Tibial artery (tissue), 4 donors: ENCODE data around the gene KCNK1.

ENCODE experiments used
- DNase-seq, 2 donors: peaks; one replicate each; pipeline ENCODE4 v3.0.0-alpha.2; 2019
- H3K27ac ChIP-seq, 2 donors: fragments of 200-600 bp; sonication (generic) in 1 of 2; 1 replicate in 1 of 2; 2 replicates in 1 of 2; pipeline ENCODE4 v1.5.1; 2018 to 2019; ENCODE audit warnings: mild to moderate bottlenecking in 1 of 2
- H3K27me3 ChIP-seq, 2 donors: fragments of 200-600 bp; sonication (generic) in 1 of 2; one replicate each; pipeline versions ENCODE4 v1.5.1 to v1.6.0; 2016 to 2019
- H3K36me3 ChIP-seq, 3 donors: fragments of 200-600 bp; sonication (generic) in 2 of 3; one replicate each; pipeline ENCODE4 v1.5.1; 2016 to 2019; ENCODE audit warnings: mild to moderate bottlenecking in 2 of 3
- H3K4me1 ChIP-seq, 4 donors: fragments of 200-600 bp; sonication (generic) in 2 of 4; 1 replicate in 3 of 4; 2 replicates in 1 of 4; pipeline ENCODE4 v1.5.1; 2016 to 2019
- H3K4me3 ChIP-seq, 2 donors: fragments of 200-600 bp; sonication (generic) in 1 of 2; 1 replicate in 1 of 2; 2 replicates in 1 of 2; pipeline ENCODE4 v1.5.1; 2018 to 2019; ENCODE audit warnings: mild to moderate bottlenecking in 2 of 2
- H3K9me3 ChIP-seq, 3 donors: fragments of 200-600 bp; sonication (generic) in 1 of 3; one replicate each; pipeline ENCODE4 v1.5.1; 2016 to 2019
- intact Hi-C: fragments of 100-400 bp; cut with DNase I; formaldehyde crosslinking; loops from one replicate; pipeline ENCODE4 v1.15.0; 2023; ENCODE audit warnings: low total_unique reads
- TF ChIP-seq, protein P1 (sequence below), 2 experiments: fragments of 200-600 bp in 1 of 2; fragments of 450-650 bp in 1 of 2; IDR thresholded peaks; one replicate each; pipeline ENCODE4 v1.5.1; 2017 to 2019; ENCODE audit warnings: antibody characterized with exemption in 2 of 2, mild to moderate bottlenecking in 1 of 2, moderate library complexity in 1 of 2

Gene KCNK1

GRCh38 chr1:233651563-233652233, 37.8 kb downstream of the KCNK1 start:
- Histone ChIP-seq H3K27me3 (no peaks in the 10 kb centered on the region), H3K27ac (no peak overlapping the region), H3K36me3 (no peaks in the 10 kb centered on the region), H3K4me3 (no peak overlapping the region), H3K9me3 (no peaks in the 10 kb centered on the region), H3K4me1 (no peaks in the 10 kb centered on the region)
- DNase-seq: no peak
- intact Hi-C loops: no loop called here
- TF ChIP-seq, protein P1, sequence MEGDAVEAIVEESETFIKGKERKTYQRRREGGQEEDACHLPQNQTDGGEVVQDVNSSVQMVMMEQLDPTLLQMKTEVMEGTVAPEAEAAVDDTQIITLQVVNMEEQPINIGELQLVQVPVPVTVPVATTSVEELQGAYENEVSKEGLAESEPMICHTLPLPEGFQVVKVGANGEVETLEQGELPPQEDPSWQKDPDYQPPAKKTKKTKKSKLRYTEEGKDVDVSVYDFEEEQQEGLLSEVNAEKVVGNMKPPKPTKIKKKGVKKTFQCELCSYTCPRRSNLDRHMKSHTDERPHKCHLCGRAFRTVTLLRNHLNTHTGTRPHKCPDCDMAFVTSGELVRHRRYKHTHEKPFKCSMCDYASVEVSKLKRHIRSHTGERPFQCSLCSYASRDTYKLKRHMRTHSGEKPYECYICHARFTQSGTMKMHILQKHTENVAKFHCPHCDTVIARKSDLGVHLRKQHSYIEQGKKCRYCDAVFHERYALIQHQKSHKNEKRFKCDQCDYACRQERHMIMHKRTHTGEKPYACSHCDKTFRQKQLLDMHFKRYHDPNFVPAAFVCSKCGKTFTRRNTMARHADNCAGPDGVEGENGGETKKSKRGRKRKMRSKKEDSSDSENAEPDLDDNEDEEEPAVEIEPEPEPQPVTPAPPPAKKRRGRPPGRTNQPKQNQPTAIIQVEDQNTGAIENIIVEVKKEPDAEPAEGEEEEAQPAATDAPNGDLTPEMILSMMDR (IDR thresholded peaks at IDR 0.05): no peak

DNA sequence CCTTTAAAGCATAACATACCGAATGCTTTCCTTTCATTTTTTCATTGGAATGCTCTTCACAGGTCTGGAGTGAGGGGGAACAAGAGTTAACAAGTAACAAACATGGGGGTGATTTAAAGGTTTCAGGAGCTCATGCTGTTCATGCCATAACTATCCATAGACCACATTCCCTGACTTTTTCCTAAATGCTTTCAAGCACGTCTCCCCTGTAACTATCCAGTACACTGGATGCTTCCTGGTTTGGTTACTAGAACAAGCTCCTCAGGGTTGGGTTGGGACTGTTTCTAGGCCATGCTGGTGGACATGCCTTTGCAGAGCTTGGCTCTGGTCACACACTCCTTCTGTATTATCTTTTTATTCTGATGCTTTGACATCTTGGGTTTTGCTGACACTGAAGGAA, 38.6 kb downstream of the KCNK1 start:
- Histone ChIP-seq H3K4me3 (no peak overlapping the region), H3K27me3 (no peaks in the 10 kb centered on the region), H3K9me3 (no peaks in the 10 kb centered on the region), H3K27ac (no peak overlapping the region), H3K36me3 (no peaks in the 10 kb centered on the region), H3K4me1 (no peaks in the 10 kb centered on the region)
- DNase-seq: no peak
- intact Hi-C loops: no loop called here
- TF ChIP-seq, protein P1 (IDR thresholded peaks at IDR 0.05): no peak

GRCh38 chr1:233654658-233655280, 40.9 kb downstream of the KCNK1 start:
- H3K27me3 ChIP-seq: no peaks in the 10 kb centered on the region
- intact Hi-C loops: no loop called here
- H3K36me3 ChIP-seq: no peaks in the 10 kb centered on the region
- no peak for DNase-seq
- no peaks in the 10 kb centered on the region for H3K9me3 ChIP-seq
- no peaks in the 10 kb centered on the region for H3K4me1 ChIP-seq
- H3K27ac ChIP-seq: no peak overlapping the region
- no peak overlapping the region for H3K4me3 ChIP-seq
- TF ChIP-seq, protein P1 (IDR thresholded peaks at IDR 0.05): no peak

DNA sequence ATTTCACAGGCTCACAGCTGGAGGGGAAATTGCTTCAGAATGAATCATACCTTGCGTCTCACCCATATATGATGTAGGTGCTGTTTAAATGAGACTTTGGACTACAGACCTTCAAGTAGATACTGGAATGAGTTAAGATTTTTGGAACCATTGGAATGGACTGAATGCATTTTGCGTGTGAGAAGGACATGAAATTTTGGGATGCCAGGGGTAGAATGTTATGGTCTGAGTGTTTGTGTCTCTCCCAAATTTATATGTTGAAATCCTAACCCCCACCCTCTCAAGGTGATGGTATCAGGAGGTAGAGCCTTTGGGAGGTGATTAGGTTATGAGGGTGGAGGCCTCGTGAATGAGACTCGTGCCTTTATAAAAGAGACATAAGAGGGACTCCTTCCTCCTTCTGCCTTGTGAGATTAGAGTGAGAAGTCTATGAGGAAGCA, 41.4 kb downstream of the KCNK1 start:
- TF ChIP-seq, protein P1 (IDR thresholded peaks at IDR 0.05): no peak
- Histone ChIP-seq H3K4me3 (no peak overlapping the region), H3K9me3 (no peaks in the 10 kb centered on the region)

GRCh38 chr1:233656032-233656635, 42.2 kb downstream of the KCNK1 start:
- H3K4me3 ChIP-seq: no peak overlapping the region
- intact Hi-C loops: no loop called here

More for the DNA sequence above, 41.4 kb downstream of the KCNK1 start:
- intact Hi-C loops: no loop called here
- Histone ChIP-seq H3K27ac (no peak overlapping the region), H3K36me3 (no peaks in the 10 kb centered on the region), H3K4me1 (no peaks in the 10 kb centered on the region), H3K27me3 (no peaks in the 10 kb centered on the region)
- DNase-seq: no peak

More at GRCh38 chr1:233656032-233656635, 42.2 kb downstream of the KCNK1 start:
- no peak for DNase-seq
- no peak overlapping the region for H3K27ac ChIP-seq
- TF ChIP-seq, protein P1 (IDR thresholded peaks at IDR 0.05): no peak
- no peaks in the 10 kb centered on the region for H3K27me3 ChIP-seq
- H3K9me3 ChIP-seq: no peaks in the 10 kb centered on the region
- H3K36me3 ChIP-seq: no peaks in the 10 kb centered on the region
- no peaks in the 10 kb centered on the region for H3K4me1 ChIP-seq
